Cardiac muscle cell (in vitro differentiated cells and primary cell): ENCODE results near the gene ESD. TPM values are rescaled to one million over a fixed set of nuclear protein-coding genes. Genes with fewer than 3 reads are reported as not detected.

ENCODE experiments used
- DNase-seq, 2 donors: peaks; one replicate each; pipeline versions ENCODE4 v3.0.0 to v3.0.0-alpha.2; 2010 to 2017; ENCODE audit warnings: low read depth in 1 of 2, low spot score in 1 of 2
- H3K27ac ChIP-seq: fragments of 200-600 bp; sonication (generic); 2 replicates; pipeline ENCODE4 v1.5.1; 2016
- H3K27me3 ChIP-seq: fragments of 200-600 bp; sonication (generic); 2 replicates; pipeline ENCODE4 v1.6.0; 2016; ENCODE audit warnings: control low read depth
- H3K36me3 ChIP-seq: fragments of 200-600 bp; sonication (generic); 2 replicates; pipeline ENCODE4 v1.5.1; 2016; ENCODE audit warnings: control low read depth
- H3K4me1 ChIP-seq: fragments of 200-600 bp; sonication (generic); 2 replicates; pipeline ENCODE4 v1.8.1; 2017; ENCODE audit warnings: low read depth, mild to moderate bottlenecking, mixed run types
- H3K4me3 ChIP-seq: fragments of 200-600 bp; sonication (generic); 2 replicates; pipeline ENCODE4 v1.5.1; 2016; ENCODE audit warnings: mild to moderate bottlenecking
- H3K9me3 ChIP-seq: fragments of 200-600 bp; sonication (generic); 2 replicates; pipeline ENCODE4 v1.5.1; 2017; ENCODE audit warnings: low read depth, mild to moderate bottlenecking, control low read depth
- CTCF ChIP-seq: IDR thresholded peaks from 2 replicates; pipeline ENCODE4 v1.5.1; 2012; ENCODE audit warnings: low read depth, mild to moderate bottlenecking, low read length
- polyA plus RNA-seq: library from polyadenylated mRNA; unstranded; fragments of >200 nt; fragmentation: Nextera tagmentation; extraction: Ambion mirVana; gene quantifications from 2 replicates; pipeline ENCODE4 v1.2.1, GENCODE V29; 2016
- total RNA-seq: library from RNA; depleted of rRNA; stranded (reverse); fragments of >200 nt; gene quantifications from 2 replicates; pipeline ENCODE4 v1.2.3, GENCODE V29; 2016

Gene ESD
- total and polyA plus RNA-seq, 2 experiments from 2014 or later: 83.2 to 167 TPM

GRCh38 chr13:46803586-46803985 is 6.6 kb upstream of the ESD start:
- no peak for TF ChIP-seq CTCF
- Histone ChIP-seq H3K27me3 (no peaks in the 10 kb centered on the region), H3K27ac (no peak overlapping the region)

DNA sequence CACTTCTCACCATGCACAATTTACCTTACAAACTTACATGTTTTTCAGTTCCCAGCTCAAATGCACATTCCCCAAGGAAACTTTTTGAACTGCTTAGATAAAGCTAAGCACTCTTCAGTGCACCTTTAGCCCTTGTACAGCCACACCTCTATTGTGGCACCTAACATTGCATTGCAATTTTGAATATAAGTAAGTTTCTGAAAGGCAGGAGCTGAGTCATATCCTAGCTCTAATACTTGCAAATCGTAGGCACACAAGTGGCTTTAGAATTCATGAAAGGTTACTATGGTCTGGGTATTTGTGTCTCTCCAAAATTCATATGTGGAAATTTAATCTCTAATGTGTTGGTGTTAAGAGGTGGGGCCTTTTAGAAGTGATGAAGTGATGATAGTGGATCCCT is 4.9 kb upstream of the ESD start:
- no peak for DNase-seq
- Histone ChIP-seq H3K4me3 (no peak overlapping the region), H3K36me3 (no peaks in the 10 kb centered on the region), H3K27me3 (no peaks in the 10 kb centered on the region), H3K9me3 (no peaks in the 10 kb centered on the region), H3K27ac (no peak overlapping the region), H3K4me1 (no peaks in the 10 kb centered on the region)
- TF ChIP-seq CTCF: no peak

More at GRCh38 chr13:46803586-46803985, 6.6 kb upstream of the ESD start:
- Histone ChIP-seq H3K4me3 (no peak overlapping the region), H3K4me1 (no peaks in the 10 kb centered on the region), H3K36me3 (no peaks in the 10 kb centered on the region), H3K9me3 (no peaks in the 10 kb centered on the region)
- no peak for DNase-seq

DNA sequence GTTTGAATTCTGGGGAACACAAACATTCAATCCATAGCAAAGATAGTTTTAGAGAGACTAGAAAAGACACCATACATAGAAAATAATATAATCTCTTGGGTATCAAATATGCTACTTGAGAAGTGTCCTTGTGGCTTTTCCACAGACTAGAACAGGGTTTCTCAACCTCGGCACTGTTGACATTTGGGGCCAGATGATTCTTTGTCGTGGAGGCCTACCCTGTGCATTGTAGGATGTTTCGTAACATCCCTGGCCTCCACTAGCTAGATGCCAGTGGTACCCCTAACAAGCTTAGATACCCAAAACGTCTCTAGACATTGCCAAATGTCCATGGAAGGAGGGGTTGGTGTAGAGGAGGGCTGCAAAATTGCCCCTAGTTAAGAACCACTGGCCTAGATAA is 2.2 kb upstream of the ESD start:
- Histone ChIP-seq H3K9me3 (no peaks in the 10 kb centered on the region), H3K4me3 (no peak overlapping the region), H3K4me1 (no peaks in the 10 kb centered on the region), H3K36me3 (no peaks in the 10 kb centered on the region), H3K27ac (no peak overlapping the region), H3K27me3 (no peaks in the 10 kb centered on the region)
- DNase-seq: no peak
- TF ChIP-seq CTCF: no peak

- Histone ChIP-seq H3K27me3 (no peaks in the 10 kb centered on the region), H3K4me1 (no peaks in the 10 kb centered on the region), H3K27ac (peak overlapping the region; percentile 82), H3K36me3 (no peaks in the 10 kb centered on the region), H3K9me3 (no peaks in the 10 kb centered on the region), H3K4me3 (peak overlapping the region; percentile 41)
- DNase-seq: no peak
- no peak for TF ChIP-seq CTCF
Observed at GRCh38 chr13:46797501-46798237, 708 bp upstream of the ESD start.

- H3K27me3 ChIP-seq: no peaks in the 10 kb centered on the region
- H3K4me1 ChIP-seq: no peaks in the 10 kb centered on the region
- peak overlapping the region; percentile 82 for H3K27ac ChIP-seq
- TF ChIP-seq CTCF: no peak
- no peaks in the 10 kb centered on the region for H3K9me3 ChIP-seq
- H3K36me3 ChIP-seq: peaks cover 5% of the 10 kb centered on the region
- peak overlapping the region; percentile 41 for H3K4me3 ChIP-seq
- no peak for DNase-seq
Observed at GRCh38 chr13:46796129-46796514, 839 bp downstream of the ESD start.
